Stimulated activated CD4-positive, alpha-beta T cell treated with anti-CD3 and anti-CD28 coated beads, Interleukin-15, amount 100 ng/mL, for 1 hour (primary cell): ENCODE data around the gene BSND.

ENCODE experiments used
- DNase-seq, 2 donors: peaks; one replicate each; pipeline ENCODE4 v3.0.0-alpha.2; 2020; ENCODE audit warnings: low read depth in 1 of 2, low spot score in 1 of 2

BSND gene

GRCh38 chr1:55045430-55045829, 46.7 kb downstream of the BSND start:
- DNase-seq = no peak

- no peak for DNase-seq
These were observed 48.1 kb downstream of the BSND start for GRCh38 chr1:55046871-55047270.

- DNase-seq = no peak
These were observed 48.9 kb downstream of the BSND start for GRCh38 chr1:55047611-55048010.

GRCh38 chr1:55048453-55049270, 49.9 kb downstream of the BSND start:
- DNase-seq = no peak

- DNase-seq = no peak
These were observed 50.7 kb downstream of the BSND start for GRCh38 chr1:55049271-55049913.

- no peak for DNase-seq
These were observed 51.2 kb downstream of the BSND start for GRCh38 chr1:55049914-55050278.

GRCh38 chr1:55050283-55050682, 51.5 kb downstream of the BSND start:
- no peak for DNase-seq

GRCh38 chr1:55051169-55051568, 52.4 kb downstream of the BSND start:
- DNase-seq = no peak

GRCh38 chr1:55051621-55052020, 52.9 kb downstream of the BSND start:
- no peak for DNase-seq

- no peak for DNase-seq
These were observed 53.7 kb downstream of the BSND start for GRCh38 chr1:55052221-55053142.

- no peak for DNase-seq
These were observed 54.7 kb downstream of the BSND start for GRCh38 chr1:55053265-55053954.

- DNase-seq = no peak
These were observed 55.7 kb downstream of the BSND start for GRCh38 chr1:55054396-55054795.

- no peak for DNase-seq
These were observed 56.5 kb downstream of the BSND start for GRCh38 chr1:55055084-55055882.

- DNase-seq = no peak
These were observed 57.4 kb downstream of the BSND start for GRCh38 chr1:55055951-55056631.

GRCh38 chr1:55056632-55056992, 57.9 kb downstream of the BSND start:
- DNase-seq = no peak

- DNase-seq = no peak
These were observed 58.7 kb downstream of the BSND start for GRCh38 chr1:55057270-55057955.

- no peak for DNase-seq
These were observed 59.2 kb downstream of the BSND start for GRCh38 chr1:55057956-55058298.

- DNase-seq = no peak
These were observed 60.8 kb downstream of the BSND start for GRCh38 chr1:55059302-55060132.
